Omental fat pad (tissue), 4 donors: Measurements from ENCODE around the gene COPS4. TPM values are rescaled to one million over a fixed set of nuclear protein-coding genes. Genes with fewer than 3 reads are reported as not detected.
"Not testable (repeated sequence)": the region's sequence is repeated elsewhere in the genome, so short reads cannot be mapped to it uniquely, and the experiment has no call there.

Source experiments
- ATAC-seq: fragments of 150-250 bp; one replicate; pipeline ENCODE4 v1.9.1; 2016; ENCODE audit warnings: mild to moderate bottlenecking, moderate library complexity; ENCODE audit not compliant: low FRiP score
- DNase-seq: peaks from one replicate; pipeline ENCODE4 v3.0.0-alpha.2; 2019; ENCODE audit warnings: low spot score
- CTCF ChIP-seq, 3 donors: fragments of 450-650 bp; IDR thresholded peaks; one replicate each; pipeline ENCODE4 v1.5.1; 2016 to 2017; ENCODE audit warnings: antibody characterized with exemption in 3 of 3, mild to moderate bottlenecking in 3 of 3, moderate library complexity in 2 of 3
- total RNA-seq, 4 donors: library from RNA; depleted of rRNA; stranded (reverse); fragments of >200 nt; gene quantifications; one replicate each; pipeline ENCODE4 v1.1.0, GENCODE V29; 2016

The COPS4 gene
- total RNA-seq = 10 to 100 TPM; 30.3 to 47.1 (median 39.1) TPM

- DNase-seq = peak; percentile 73
- peak; percentile 100 for ATAC-seq
- TF ChIP-seq CTCF (IDR thresholded peaks at IDR 0.05) = peak in 1 of 3 donors; percentile 3
Observed at GRCh38 chr4:83034630-83035494, at the start of gene COPS4. TSS of gene COPS4 (plus strand) at chr4:83035183. CDS start at chr4:83035225, 42 bp downstream.

- not testable (repeated sequence) for ATAC-seq, DNase-seq
Observed at GRCh38 chr4:82987519-82987918, 47.5 kb upstream of the COPS4 start.

GRCh38 chr4:82988323-82988832 lies 46.6 kb upstream of the COPS4 start:
- DNase-seq (no peak), ATAC-seq (no peak)
- no peak for TF ChIP-seq CTCF (IDR thresholded peaks at IDR 0.05)

GRCh38 chr4:82989575-82990429 lies 45.2 kb upstream of the COPS4 start:
- no peak for TF ChIP-seq CTCF (IDR thresholded peaks at IDR 0.05)
- no peak for ATAC-seq
- no peak for DNase-seq

- no peak for DNase-seq
- no peak for ATAC-seq
- no peak for TF ChIP-seq CTCF (IDR thresholded peaks at IDR 0.05)
Observed at GRCh38 chr4:82994834-82995233, 40.1 kb upstream of the COPS4 start.

GRCh38 chr4:82998898-82999297 lies 36.1 kb upstream of the COPS4 start:
- ATAC-seq = no peak
- DNase-seq = no peak

More at GRCh38 chr4:82998898-82999297, 36.1 kb upstream of the COPS4 start:
- no peak for TF ChIP-seq CTCF (IDR thresholded peaks at IDR 0.05)
